Kidney tubule cell (primary cell): Measurements from ENCODE around the gene ART1.
"Not testable (repeated sequence)": the region's sequence is repeated elsewhere in the genome, so short reads cannot be mapped to it uniquely, and the experiment has no call there.

ENCODE experiments used
- DNase-seq: peaks from one replicate; pipeline ENCODE4 v3.0.0-alpha.2; 2018; ENCODE audit warnings: low spot score

Gene ART1

GRCh38 chr11:3644817-3645235, at the start of gene ART1:
TSS of gene ART1 (plus strand) at chr11:3645128. CDS start at chr11:3659214, 14,086 bp downstream.
- no peak for DNase-seq

GRCh38 chr11:3597743-3598142, 47.2 kb upstream of the ART1 start:
- DNase-seq, result not testable (repeated sequence)

- not testable (repeated sequence) for DNase-seq
Observed at GRCh38 chr11:3600201-3600600, 44.7 kb upstream of the ART1 start.

- no peak for DNase-seq
Observed at GRCh38 chr11:3604167-3604566, 40.8 kb upstream of the ART1 start.

- DNase-seq, result no peak
Observed at GRCh38 chr11:3605283-3605662, 39.7 kb upstream of the ART1 start.

GRCh38 chr11:3605771-3606203, 39.1 kb upstream of the ART1 start:
- no peak for DNase-seq

- DNase-seq, result peak; percentile 47
Observed at GRCh38 chr11:3609416-3610265, 35.3 kb upstream of the ART1 start.

- no peak for DNase-seq
Observed at GRCh38 chr11:3610846-3611245, 34.1 kb upstream of the ART1 start.

GRCh38 chr11:3611976-3612678, 32.8 kb upstream of the ART1 start:
- DNase-seq, result no peak

- no peak for DNase-seq
Observed at GRCh38 chr11:3613998-3614741, 30.8 kb upstream of the ART1 start.

- DNase-seq, result peak; percentile 29
Observed at GRCh38 chr11:3614742-3615171, 30.2 kb upstream of the ART1 start.

GRCh38 chr11:3615998-3616397, 28.9 kb upstream of the ART1 start:
- no peak for DNase-seq

- DNase-seq, result no peak
Observed at GRCh38 chr11:3616721-3617460, 28.0 kb upstream of the ART1 start.

GRCh38 chr11:3617990-3618389, 26.9 kb upstream of the ART1 start:
- DNase-seq, result no peak

GRCh38 chr11:3622521-3622920, 22.4 kb upstream of the ART1 start:
- DNase-seq, result no peak

- no peak for DNase-seq
Observed at GRCh38 chr11:3623121-3623520, 21.8 kb upstream of the ART1 start.

- no peak for DNase-seq
Observed at GRCh38 chr11:3623767-3624458, 21.0 kb upstream of the ART1 start.

GRCh38 chr11:3626250-3626960, 18.5 kb upstream of the ART1 start:
- peak; percentile 41 for DNase-seq

GRCh38 chr11:3627291-3627690, 17.6 kb upstream of the ART1 start:
- peak; percentile 99 for DNase-seq

GRCh38 chr11:3631331-3631730, 13.6 kb upstream of the ART1 start:
- DNase-seq, result peak; percentile 61
